GM21825 (cell line): Measurements from ENCODE around the gene MANF.
"Not testable (repeated sequence)": the region's sequence is repeated elsewhere in the genome, so short reads cannot be mapped to it uniquely, and the experiment has no call there.

Source experiments
- ATAC-seq: cut with Tn5 transposase; IDR thresholded peaks from one replicate; pipeline ENCODE4 v1.9.1; 2021; ENCODE audit warnings: mild to moderate bottlenecking, moderate library complexity; ENCODE audit not compliant: unreplicated experiment

Gene MANF

GRCh38 chr3:51384726-51385473, at the start of gene MANF:
TSS of gene MANF (plus strand) at chr3:51385291. CDS start at chr3:51385343, 52 bp downstream.
- ATAC-seq, result peak; percentile 91

GRCh38 chr3:51336261-51336660, 48.8 kb upstream of the MANF start:
- no peak for ATAC-seq

GRCh38 chr3:51337666-51338065, 47.4 kb upstream of the MANF start:
- ATAC-seq, result no peak

GRCh38 chr3:51338632-51339031, 46.5 kb upstream of the MANF start:
- no peak for ATAC-seq

- ATAC-seq, result no peak
Measured at GRCh38 chr3:51340013-51340829, 44.9 kb upstream of the MANF start.

- no peak for ATAC-seq
Measured at GRCh38 chr3:51340989-51341636, 44.0 kb upstream of the MANF start.

GRCh38 chr3:51343918-51344687, 41.0 kb upstream of the MANF start:
- ATAC-seq, result no peak

- no peak for ATAC-seq
Measured at GRCh38 chr3:51350751-51351150, 34.3 kb upstream of the MANF start.

- ATAC-seq, result no peak
Measured at GRCh38 chr3:51353131-51353530, 32.0 kb upstream of the MANF start.

- ATAC-seq, result no peak
Measured at GRCh38 chr3:51353691-51354090, 31.4 kb upstream of the MANF start.

- ATAC-seq, result no peak
Measured at GRCh38 chr3:51354172-51354571, 30.9 kb upstream of the MANF start.

- ATAC-seq, result no peak
Measured at GRCh38 chr3:51354731-51355615, 30.1 kb upstream of the MANF start.

- no peak for ATAC-seq
Measured at GRCh38 chr3:51355891-51356578, 29.1 kb upstream of the MANF start.

- no peak for ATAC-seq
Measured at GRCh38 chr3:51357856-51358255, 27.2 kb upstream of the MANF start.

- ATAC-seq, result no peak
Measured at GRCh38 chr3:51358981-51359380, 26.1 kb upstream of the MANF start.

- no peak for ATAC-seq
Measured at GRCh38 chr3:51360806-51361205, 24.3 kb upstream of the MANF start.

GRCh38 chr3:51361746-51362145, 23.3 kb upstream of the MANF start:
- ATAC-seq, result no peak

- no peak for ATAC-seq
Measured at GRCh38 chr3:51362476-51362875, 22.6 kb upstream of the MANF start.

GRCh38 chr3:51368276-51368675, 16.8 kb upstream of the MANF start:
- not testable (repeated sequence) for ATAC-seq
